HG03280 (cell line): Measurements from ENCODE around the gene CTDSPL.

Source experiments
- ATAC-seq: cut with Tn5 transposase; IDR thresholded peaks from one replicate; pipeline ENCODE4 v1.9.1; 2021; ENCODE audit warnings: mild to moderate bottlenecking, moderate library complexity; ENCODE audit not compliant: unreplicated experiment

CTDSPL gene

DNA sequence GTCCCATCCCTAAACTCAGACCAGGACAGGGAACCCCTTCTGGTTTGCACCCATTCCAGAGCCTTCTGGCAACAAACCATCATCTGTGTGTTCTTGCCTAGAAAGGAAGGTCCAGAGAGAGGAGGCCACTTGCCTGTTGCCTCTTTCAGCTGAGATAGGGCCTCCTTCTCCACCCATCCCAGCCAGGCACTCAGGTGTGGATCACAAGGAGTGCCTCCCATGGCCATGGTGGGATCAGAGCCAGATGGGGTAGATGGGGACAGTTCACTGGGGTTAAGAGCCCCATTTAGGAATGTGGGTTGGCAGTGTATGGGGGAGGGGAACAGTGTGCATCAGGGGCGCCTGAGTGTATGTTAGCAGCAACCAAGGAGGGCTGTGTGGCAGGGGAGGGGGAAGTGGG, 8.9 kb upstream of the CTDSPL start:
- no peak for ATAC-seq

DNA sequence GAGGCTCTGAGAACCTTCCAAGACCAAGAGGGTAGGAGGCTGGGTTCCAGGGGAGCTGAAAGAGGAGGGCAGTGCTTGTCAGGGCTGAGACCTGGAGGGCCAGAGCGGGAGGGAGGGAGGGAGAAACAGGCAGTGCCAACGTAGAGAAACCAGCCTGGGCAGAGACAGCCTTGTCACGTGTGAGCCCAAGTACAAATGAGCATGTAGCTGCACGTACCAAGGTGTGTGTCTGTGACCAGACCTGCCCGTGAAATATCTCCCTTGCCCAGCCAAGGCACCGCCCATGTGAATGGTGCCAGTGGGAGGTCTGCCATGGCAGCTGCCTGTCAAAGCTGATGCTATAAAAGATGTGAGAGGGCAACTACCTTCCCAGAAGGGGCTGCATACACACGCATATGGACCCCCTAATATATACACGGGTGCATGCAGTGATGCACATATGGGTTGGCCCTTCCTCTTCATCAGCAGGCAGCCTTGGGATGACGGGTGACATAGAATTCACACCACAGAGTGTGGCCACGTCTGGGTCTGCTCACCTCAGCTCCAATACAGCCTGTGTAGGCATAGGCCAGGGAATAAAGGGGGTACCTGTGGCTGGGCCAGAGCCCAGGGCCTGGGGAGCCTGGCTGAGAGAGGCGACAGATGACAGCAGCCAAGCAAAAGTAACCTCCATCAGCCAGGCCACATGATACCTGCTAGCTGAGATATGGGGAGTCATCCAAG, 7.8 kb upstream of the CTDSPL start:
- no peak for ATAC-seq

DNA sequence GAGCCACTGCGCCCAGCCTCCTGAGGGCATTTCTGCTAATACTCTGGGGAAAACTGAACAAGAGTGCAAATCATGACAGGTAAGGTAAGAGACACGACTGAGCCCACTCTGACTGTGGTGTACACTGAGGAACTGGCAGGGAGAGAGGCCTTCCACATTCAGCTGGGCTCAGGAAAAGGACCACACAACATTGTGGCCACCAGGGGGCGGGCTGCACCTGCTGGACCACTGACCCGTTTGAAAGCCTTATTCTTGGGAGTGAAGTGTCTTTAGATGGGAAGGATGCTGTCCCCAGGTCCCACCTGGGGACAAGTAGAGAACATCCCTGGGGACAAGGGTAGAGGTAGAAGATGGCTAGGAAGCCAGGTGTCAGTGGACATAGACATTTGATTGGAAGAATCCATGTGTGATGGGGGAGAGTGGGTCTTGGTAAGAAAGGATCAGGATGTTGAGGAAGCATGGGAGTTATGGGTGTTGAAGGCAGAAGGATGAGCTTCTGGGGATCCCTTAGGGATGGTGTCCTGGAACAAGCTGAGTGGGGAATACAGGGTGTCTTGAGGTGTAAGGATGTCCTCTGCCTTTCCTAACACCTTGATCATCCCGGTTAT, 6.2 kb upstream of the CTDSPL start:
- ATAC-seq: peak; percentile 48

DNA sequence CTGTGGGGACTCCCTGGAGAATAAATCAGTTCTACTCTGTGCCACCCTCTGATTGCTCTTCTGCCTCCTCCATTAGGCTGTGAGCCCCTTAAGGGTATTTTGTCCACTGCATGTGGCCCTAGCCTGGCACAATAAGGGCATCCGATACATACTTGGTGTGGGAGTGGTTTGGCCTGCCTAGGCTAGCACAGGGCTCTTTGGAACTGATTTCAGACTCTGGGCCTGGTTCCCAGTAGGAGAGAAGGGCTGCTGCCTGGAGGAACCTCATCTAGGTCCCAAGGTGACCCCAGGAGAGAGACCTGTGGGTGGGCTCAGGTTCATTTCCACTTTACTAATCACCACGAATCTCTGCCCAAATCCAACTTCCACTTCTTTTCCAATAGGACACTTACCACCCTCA, 5.3 kb upstream of the CTDSPL start:
- no peak for ATAC-seq

DNA sequence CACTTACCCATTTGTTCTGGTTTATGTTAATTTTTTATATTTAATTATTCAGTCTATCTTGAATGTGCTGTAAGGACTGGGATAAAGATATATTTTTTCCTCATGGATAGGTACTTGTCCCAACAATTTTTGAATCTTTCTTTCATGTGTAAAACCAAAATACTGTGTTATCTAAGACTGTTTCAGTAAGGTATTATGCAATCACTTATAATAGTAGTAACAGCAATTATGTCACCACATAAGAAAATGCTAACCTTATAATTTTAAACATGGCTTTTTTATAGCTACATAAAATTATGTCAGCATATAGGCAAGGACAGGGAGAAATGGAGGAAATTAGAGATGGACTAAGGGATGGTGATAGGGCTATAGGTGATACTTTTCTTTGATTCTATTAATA, 2.9 kb upstream of the CTDSPL start:
- ATAC-seq: no peak

DNA sequence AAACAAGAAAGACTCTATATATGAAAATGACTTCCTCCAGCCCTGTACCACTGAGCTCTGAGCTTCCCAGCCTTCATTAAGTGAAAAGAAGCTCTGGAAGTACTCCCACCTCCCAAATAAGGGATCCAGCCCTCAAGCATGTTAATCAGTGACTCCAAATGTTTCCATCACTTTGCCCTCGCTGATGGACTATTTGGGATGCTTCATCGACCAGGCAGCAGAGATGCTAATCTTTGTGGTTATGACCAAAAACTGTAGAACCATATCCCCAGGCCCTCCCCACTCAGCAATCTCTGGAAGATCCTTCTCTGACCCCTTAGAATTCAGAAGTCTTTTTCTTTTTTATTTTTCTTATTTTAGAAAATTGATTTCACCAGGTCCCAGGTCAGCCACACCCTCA, 2.3 kb upstream of the CTDSPL start:
- ATAC-seq: no peak

DNA sequence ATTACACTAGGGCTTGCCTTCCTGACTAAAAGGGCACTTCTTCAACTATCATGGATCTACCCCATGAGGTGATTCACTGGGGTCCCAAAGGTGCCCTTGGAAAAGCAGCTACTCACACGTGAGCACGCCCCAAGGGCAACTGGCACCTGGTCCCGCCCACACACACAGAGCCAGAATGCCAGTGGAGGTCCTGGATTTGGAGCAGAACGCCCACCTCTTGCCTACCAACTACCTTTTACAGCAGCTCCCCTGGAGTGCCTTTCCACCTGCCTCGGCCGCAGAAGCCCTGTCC, 1.8 kb upstream of the CTDSPL start:
- ATAC-seq: no peak

DNA sequence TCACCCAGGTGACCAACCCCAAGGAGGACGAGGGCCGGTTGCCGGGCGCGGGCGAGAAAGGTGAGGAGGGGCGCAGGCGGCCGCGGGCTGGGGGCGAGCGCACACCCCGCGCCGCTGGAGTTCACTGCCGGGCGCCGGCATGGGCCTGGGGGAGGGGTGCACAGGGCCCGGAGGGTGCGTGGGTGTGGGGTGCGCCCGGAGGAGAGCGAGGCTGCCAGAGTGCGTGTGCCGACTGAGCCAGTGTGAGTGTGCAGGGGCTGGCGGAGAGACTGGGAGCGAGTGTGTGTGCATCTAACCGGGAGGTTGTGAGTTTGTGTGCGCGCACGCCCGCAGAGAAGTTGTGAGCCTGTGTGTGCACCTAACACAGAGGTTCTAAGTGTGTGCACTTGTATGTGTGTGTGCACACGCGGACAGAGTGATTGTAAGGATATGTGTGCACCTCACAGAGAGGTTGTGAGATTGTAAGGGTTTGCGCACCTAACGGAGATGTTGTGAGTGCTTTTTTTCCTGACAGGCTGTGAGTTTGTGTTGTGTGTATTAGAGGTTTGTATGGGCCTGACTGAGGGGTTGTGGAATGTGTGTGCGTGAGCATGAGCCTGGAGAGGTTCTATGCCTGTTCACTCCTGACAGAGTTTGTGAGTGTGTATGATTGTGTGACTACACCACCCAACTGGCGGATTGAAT, 681 bp downstream of the CTDSPL start:
- no peak for ATAC-seq

DNA sequence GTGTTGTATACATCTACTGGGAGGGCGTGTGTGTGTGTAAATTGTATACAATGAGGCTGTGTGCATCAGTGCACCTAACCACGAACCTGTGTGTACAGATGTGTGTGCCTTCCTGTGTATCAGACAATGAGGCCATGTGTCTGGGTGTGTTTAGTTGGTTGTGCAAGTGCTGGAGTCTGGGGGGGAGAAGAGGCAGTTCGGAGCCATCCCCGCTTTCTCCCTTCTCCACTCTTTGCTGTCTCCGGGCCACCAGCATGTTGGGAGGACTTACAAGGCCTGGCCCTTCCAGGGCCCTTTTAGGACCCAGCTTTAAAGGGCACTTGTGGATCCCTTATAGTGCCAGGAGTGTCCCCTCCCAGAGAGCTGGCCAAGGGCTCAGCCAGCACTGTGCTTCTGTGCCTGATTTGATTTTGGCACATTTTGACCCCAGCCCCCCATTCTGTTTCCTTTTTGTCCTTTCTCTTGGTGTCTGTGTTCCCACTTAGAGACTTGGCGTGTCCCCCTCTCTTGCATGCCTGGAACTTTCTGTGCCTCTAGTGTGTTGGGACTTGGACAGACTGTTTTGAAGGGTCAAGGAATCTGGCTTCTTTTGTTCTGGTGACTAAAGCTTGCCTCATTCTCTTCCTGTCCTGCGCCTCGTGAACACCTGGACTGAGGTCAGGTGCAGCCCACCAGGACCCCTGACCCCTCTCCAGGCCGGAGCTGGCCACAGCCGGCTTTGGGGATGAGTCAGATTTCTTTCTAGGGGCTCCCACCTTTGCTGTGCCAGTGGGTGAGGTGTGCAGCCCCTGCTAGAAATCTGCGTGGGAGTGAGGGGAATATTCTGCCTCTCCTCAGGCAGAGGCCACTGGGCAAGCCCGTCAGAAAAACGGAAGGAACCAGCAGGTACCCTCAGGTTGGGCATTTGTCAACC, 1.5 kb downstream of the CTDSPL start:
- no peak for ATAC-seq

DNA sequence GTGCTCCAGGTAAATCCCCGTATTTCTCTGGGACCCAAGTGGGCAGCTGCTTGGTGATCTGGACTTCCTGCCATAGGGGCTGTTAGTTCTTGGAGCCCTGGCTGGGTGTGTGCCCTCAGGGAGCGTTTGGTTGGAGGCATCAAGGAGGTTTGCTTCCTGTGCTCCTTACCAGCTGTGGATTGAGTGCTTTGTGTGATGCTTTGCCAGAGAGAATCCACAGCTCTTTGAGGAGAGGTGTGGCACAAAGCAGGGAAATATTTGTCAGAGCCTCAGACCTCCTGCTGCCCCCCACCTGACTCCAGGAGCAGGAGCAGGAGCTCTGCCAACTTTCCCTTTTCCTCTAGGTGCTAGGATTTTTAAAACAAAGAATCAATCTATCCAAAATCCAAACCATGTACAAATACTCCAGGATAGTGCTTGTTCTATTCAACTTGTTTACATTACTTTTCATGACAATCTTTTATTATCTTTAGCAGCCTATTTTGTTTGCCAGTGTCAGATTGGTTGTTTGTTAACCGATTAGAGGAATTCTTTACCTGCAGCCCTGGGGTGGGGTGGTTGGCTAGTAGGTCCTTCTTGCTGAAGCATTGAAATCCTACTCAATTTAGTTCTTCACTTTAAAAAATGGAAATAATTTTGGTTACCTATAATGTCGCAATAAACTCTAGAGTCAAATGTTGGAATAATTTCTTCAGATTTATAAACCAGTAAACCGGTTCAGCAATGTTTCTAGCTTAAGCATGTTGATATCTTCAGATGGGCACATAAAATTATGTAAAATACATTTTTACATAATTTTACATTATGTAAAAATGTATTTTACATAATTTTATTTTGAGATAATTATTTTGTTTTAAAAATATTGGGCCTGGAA, 2.5 kb downstream of the CTDSPL start:
- ATAC-seq: no peak

DNA sequence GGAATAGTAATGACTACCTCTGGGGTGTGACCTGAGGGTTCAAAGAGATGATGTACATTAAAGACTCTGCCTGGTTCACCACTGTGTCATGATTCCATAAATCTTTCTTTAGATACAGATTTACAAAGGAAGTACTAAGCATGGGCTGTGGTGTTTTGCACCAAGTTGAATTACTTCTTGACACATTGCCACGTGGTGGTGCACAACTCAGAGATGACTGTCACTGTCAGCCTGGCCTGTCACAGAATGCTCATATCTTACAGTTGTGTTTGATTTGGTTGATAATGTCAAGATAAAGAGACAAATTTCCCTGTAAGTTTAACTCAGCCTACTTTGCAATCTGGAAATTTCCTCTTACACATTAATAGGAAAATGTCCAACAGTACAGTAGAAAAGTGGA, 3.2 kb downstream of the CTDSPL start:
- no peak for ATAC-seq

DNA sequence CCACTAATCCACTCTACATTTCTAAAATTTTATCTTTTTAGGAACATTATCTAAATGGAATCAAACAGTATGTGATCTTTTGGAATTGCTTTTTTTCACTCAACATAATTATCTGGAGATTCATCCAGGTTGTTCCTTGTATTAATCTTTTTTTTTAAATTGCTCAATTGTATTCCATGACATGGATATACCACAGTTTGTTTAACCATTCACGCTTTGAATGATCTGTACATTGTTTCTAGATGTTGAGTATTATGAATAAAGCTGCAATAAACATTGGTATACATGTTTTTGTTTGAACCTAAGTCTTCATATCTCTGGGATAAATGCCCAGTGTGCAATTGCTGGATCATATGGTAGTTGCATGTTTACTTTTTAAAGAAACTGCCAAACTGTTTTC, 5.5 kb downstream of the CTDSPL start:
- no peak for ATAC-seq

DNA sequence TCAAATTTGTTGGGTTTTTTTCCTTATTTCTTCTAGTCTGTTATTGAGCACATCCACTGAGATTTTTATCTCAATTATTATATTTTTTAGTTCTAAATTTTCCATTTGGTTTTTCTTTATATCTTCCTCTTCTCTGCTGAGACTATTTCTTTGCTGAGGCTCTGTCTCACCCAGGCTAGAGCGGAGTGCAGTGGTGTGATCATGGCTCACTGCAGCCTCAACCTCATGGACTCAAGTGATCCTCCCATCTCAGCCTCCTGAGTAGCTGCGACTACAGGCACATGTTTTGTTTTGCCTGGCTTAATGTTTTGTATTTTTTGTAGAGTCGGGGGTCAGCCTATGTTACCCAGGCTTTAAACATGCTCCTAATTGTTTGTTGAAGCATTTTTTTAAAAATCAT, 10.2 kb downstream of the CTDSPL start:
- no peak for ATAC-seq

DNA sequence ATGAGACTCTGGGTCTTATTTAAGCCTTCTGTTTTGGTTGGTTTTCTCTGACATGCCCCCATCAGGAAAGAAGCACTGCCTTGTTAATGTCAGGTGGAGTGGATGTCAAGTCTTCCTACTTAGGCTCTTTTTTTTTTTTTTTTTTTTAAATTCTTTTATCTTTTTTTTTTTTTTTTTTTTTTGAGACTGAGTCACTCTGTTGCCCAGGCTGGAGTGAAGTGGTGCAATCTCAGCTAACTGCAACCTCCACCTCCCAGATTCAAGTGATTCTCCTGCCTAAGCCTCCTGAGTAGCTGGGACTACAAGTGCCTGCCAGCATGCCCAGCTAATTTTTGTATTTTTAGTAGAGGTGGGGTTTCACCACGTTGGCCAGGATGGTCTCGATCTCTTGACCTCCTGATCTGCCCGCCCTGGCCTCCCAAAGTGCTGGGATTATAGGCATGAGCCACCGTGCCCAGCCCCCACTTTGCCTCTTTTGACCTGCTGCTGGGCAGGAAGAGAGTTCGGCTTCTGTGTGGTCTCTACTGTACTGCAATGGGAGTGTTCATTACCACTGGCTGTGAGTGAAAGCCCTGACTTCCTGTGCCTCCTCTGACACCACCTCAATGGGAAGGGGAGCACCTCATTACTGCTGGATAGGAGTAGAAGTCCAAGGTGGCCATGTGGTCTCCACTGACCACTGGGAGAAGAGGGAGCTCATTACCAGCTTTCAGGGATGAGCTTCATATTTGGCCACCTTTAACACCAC, 10.9 kb downstream of the CTDSPL start:
- no peak for ATAC-seq

DNA sequence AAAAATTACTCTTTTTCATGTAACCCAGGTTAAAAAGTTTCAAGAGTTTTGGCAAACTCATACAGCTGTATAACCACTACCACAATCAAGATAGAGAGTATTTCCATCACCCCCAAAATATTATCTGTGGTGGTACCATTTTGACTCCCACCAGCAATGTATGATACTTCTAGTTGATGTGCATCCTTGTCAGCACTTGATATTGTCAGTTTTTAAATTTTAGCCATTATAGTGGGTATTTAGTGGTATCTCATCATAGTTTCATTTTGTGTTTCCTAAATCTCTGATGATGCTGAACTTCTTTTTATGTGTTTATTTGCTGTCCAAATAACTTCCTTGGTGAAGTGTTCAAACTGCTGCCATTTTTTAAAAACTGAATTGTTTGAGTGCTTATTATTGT, 14.6 kb downstream of the CTDSPL start:
- no peak for ATAC-seq

DNA sequence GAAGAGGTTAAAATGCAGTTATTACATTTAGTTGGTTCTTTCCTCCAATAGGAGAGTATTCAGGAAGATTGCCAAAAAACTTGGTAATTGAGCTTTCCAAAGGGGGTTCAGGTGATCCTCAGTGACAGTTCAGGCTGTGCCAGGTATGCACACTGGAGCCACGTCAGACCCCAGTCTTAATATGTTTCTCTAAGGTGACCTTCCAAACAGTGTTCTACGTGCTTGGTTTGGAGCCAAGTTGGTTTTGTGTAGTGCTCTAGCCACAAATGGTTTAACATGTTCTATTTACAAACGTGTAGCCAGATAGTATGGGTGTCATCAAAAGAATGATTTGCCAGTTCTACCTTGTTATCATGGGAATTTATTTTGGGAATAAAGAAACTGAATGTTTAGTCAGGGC, 21.0 kb downstream of the CTDSPL start:
- no peak for ATAC-seq

DNA sequence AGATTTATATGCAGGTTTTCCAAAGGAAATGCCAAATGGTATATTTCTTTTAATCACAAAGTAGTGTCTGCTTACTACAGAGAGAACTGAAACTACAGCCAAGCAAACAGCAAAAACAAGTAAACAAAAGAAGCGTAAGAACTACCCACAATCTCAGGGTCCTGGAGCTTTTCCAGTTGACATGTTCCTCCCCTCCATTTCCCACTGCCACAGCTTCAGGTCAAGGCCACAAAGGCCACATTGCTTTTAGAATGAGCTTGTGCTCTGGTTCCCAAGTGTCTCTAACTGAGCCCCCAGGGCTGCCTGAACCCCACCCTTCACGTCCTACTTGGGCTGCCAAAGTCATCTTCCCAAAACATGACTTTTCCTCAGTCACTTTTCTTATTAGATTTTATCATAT, 24.1 kb downstream of the CTDSPL start:
- ATAC-seq: no peak

DNA sequence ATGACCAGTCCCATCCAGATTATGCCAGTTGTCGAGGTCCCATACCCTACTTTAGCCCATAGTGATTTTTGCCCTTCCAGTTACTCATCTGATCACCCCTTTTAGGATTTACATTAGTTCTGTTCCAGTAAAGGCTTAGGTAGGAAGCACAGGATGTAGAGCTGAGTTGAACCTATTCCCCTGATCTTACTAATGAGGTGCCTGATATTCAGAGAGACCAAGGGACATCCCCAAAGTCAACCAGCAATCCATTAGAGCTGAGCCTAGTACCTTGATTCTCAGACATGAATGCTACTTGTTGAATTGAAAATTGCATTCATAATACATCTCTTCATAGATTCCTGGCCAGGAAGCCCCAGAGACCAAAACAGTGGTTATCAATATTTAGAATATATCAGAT, 24.7 kb downstream of the CTDSPL start:
- ATAC-seq: no peak

DNA sequence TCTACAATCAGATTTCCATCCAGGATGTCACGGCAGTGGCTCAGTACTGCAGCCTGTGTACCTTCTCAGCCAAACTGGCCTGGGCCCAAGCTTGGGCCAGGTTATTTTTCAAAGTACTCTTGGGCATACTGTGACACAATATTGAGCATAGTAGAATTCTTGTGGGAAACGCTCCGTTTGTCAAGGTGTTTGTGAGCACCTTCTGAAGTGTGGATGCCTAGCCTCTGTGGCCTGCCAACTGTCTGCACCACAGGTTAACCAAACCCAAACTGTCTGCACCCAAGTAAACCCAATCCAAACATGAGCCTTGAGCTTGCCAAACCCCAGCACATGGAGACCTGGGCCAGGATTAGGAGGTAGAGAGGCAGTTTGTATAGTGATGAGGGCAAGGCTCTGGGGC, 25.4 kb downstream of the CTDSPL start:
- no peak for ATAC-seq

DNA sequence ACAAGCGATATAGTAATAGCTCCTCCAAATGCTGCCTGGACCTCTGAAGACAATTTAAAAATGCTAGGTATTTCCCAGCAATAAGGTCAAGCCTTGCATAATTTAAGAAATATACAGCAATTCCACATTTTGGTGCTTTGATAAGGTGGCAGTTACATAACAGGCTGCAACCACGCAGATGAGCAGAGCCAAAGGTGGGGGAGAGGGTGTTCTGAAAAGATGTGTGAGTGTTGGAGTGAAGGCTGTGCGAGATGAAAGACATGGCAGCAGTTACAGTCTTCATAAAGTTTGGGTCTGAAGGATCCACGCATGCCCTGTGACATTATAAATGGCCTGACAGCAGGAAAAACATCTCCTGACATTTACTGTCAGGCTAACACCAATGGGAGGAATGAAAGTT, 26.1 kb downstream of the CTDSPL start:
- no peak for ATAC-seq
